GM19452 (cell line): ENCODE data around the gene SMAGP.
"Not testable (repeated sequence)": the region's sequence is repeated elsewhere in the genome, so short reads cannot be mapped to it uniquely, and the experiment has no call there.

Source experiments
- ATAC-seq: cut with Tn5 transposase; IDR thresholded peaks from one replicate; pipeline ENCODE4 v1.9.1; 2021; ENCODE audit not compliant: unreplicated experiment

Gene SMAGP

DNA sequence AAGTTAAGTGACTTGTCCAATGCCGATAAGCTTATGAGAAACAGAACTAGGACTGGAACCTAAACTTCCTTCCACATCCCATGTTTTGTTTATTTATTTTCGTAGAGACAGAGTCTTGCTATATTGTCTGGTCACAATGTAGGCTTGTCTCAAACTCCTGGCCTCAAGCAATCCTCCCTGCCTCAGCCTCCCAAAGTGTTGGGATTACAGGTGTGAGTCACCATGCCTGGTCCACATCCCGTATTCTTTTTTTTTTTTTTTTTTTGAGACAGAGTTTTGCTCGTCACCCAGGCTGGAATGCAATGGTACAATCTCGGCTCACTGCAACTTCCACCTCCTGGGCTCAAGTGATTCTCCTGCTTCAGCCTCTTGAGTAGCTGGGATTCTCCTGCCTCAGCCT is 43.1 kb downstream of the SMAGP start:
- ATAC-seq, result not testable (repeated sequence)

DNA sequence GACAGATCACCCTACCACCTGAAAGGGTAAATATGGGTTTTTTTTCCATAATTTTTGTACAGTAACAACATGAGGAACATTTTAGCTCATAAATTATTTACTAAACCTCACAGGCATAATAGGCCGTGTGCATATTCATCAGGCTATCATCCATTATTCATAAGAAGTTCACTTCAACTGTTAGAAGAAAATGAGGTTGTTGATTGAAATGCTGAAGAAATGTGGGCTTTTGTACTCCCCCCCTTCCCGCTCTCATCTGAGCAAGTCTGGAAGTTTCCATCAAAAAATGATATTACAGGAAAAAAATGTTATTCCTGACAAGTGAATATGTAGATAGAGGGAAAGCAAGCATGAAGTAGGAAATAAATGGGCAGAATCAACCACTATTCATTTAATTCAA is 44.4 kb downstream of the SMAGP start:
- no peak for ATAC-seq

DNA sequence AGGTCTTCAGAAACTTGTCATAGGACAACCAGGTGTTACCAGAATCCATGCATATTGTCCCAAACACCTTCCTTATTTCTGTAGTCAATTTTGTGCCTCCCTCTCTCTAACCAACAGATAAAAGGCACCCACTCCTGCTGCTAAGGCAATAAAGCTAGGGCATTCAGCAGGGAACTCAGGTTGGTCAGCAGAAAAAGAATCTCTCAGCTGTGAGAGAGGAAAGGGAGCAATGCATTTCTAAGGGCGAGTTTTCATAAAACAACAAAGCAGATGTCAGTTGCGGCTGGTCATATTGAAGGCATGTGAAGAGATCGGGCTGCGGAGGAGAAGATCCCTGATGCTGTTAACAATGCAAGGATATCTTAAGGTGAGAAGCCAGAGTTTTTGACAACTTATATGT is 45.0 kb downstream of the SMAGP start:
- ATAC-seq, result no peak

DNA sequence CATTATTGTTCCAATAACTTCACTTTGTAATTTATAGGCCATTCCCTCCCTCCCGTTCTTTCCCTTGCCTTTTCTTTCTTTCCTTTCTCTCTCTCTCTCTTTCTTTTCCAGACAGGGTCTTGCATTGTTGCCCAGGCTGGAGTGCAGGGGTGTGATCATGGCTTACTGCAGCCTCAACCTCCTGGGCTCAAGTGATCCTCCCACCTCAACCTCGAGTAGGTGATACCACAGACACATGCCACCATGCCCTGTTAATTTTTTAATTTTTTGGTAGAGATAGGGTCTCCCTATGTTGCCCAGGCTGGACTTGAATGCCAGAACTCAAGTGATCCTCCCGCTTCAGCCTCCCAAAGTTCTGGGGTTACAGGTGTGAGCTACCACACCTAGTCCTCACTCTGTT is 45.6 kb downstream of the SMAGP start:
- no peak for ATAC-seq

DNA sequence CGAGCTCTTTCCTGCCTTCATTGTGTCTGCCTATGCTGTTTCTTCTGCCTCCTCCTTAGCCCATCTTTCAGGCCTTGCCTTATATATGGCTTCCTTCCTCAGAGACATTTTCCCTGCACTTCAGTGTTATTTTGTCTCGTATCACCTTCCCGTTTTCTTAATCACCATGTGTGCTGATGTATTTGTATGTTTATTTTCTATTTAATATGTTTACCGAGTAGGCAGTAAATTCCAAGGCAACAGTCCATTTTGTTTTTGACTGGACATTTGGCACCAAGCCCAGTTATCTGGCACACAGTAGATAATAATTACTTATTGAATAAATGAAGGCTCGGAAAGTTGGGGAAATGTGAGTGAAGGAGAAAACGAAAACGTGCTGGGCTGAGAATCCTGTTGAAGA is 47.8 kb downstream of the SMAGP start:
- ATAC-seq, result no peak

DNA sequence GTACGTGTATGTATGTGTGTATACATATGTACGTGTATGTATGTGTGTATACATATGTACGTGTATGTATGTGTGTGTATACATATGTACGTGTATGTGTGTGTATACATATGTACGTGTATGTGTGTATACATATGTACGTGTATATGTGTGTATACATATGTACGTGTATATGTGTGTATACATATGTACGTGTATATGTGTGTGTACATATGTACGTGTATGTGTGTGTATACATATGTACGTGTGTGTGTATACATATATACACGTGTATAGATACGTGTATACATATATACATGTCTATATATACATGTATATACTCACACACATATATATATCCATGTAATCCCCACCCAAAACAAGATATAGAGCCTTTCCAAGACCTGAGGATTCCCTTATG is 50.4 kb downstream of the SMAGP start:
- ATAC-seq, result not testable (repeated sequence)

DNA sequence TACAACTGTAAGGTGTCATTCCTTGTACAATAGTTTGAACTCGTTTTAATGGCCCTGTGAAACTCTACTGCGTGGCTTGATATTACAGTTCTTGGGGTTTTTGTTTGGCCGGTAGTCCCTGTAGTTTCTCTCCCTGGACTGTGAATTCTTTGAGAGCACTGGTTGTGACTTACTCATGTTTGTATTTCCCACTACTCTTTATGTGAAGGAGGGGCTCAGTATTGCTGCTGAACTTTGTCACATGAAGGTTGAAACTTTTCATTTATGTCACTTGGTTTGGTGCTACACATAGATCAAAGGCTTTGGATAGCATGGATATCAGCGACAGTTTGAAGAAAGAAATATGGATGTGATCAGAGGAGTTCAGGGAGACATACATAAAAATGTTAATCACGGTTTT is 50.9 kb downstream of the SMAGP start:
- no peak for ATAC-seq

DNA sequence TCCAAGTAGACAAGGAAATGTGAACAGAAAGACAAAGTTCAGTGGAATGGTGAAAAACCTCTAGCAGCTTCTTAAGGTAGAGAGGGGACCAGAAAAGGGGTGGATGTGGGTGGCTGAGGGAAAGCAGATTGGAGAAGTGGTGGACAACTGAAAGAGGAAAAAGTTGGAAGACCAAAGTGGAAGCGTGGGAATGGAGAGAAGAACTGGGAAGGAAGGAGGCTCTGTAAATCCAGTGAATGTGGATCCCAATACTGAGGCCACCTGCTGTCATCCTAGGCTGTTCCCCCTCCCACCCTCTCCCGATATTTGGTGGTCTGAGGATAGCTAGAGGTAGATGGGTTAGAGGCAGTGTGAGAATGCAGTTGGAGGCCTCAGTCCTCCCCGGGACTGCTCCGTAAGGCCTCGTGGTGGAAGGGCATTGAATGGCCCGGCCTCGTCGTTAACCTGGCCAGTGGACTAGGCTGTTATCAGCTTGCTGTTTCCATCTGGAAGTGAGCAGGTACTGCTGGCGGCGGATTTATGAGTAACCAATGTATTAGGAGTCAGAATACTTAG is 51.5 kb downstream of the SMAGP start:
- no peak for ATAC-seq

DNA sequence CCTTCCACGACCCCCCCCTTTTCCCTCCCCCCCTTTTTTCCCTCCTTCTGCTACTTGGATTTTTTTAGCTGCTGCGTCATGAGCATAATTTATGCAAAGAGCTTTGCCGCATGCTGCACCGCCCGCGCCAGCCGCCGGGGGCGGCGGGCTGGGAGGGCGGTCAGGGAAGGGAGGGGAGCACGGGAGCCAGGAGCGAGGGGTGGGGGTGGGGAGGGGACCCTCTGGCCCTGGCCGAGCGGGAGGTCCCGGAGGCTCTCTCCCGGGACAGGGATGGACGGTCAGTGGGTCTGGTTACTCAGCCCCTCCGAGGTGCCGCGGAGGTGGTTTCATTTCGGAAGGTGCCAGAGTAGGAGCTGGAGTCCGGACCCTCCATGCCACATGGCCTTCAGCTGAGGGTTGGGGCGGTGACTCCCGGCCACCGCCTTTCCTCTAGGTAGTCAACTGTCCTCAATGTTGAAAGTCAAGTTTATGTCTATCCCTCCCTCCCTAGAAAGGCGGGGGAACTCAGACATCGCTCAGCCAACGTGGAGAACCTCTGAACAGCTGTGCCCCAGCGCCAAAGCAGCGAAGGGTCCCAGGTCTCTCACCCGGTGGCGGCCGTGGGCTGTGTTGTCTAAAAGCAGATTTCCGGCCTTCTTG is 52.1 kb downstream of the SMAGP start, which contains the start of gene POU6F1:
Gene POU6F1 (minus strand): TSS at position 95 of the 639 bp plus-strand sequence. CDS start 11,226 bp downstream, outside the sequence.
- ATAC-seq, result peak; percentile 73

DNA sequence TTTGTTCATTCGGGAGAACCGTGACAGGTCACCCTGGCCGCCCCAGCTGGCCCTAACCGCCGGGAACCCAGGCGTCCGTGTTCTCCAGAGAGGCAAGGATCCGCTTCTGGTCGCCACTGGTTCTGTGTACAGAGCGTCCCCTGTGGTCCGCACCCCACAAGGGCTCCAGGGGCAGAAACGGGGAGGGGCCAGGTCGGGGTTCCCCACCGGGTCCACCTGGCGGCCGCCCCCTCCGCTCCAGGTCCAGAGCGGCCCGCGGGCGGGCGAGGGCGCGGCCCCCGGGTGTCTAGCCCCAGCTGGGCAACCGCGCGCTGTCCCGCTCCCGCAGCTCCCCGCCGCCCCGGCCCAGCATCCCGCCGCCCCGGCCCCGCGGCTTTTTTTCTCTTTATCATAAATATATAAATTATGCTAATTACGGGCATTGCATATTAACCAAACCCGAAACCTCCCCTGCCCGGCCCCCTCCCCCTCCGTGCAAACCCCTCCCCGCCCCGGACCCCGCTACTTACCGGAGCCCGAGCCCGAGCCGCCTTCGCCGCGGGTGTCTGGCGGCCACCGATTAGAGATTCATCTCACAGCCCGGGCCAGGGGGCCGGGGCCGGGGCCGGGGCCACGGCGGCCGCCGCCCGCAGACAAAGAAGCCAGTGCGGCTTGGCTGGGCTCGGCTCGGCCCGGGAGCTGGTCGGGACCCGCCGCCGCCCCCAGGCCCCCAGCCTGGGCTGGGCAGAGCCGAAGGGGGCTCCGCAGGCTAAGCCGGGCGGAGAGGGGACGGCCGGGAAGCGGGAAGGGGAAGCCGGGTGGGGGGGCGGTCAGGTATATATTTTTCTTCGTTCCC is 52.9 kb downstream of the SMAGP start:
- peak; percentile 26 for ATAC-seq

DNA sequence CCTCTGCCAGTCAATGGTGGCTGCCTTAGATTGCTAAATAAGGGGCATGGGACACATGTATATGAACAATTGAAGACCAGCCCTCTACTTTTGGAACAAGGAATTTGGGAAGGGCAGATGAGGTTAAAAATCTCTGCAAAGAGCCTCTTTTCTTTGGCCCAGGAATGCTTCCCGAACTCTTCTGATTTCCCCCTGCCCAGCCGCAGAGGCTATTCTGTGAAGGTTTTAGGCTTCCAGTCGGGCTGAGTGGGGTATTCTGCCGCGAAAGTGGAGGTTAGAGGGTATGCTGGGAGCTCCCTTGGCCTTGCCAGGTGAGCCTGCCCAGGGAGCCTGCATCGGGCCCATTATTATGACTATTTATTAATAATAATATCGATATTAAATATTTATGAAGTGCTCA is 53.6 kb downstream of the SMAGP start:
- no peak for ATAC-seq

DNA sequence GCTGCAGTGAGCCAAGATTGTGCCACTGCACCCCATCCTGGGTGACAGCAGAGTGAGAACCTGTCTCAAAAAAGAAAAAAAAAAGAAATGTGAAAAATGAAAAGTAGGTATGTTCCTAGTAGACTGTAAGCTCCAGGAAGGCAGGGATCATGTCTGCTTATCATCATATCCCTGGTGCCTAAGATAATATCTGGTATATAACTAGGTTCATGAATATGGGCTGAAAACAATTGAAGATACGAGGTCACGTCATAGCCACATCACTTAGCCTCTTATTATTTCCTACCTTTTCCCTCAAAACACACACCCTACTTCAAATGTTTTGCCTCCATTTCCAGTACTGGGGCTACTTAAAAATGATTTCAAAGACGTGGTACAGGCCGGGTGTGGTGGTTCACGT is 55.3 kb downstream of the SMAGP start:
- ATAC-seq, result no peak

DNA sequence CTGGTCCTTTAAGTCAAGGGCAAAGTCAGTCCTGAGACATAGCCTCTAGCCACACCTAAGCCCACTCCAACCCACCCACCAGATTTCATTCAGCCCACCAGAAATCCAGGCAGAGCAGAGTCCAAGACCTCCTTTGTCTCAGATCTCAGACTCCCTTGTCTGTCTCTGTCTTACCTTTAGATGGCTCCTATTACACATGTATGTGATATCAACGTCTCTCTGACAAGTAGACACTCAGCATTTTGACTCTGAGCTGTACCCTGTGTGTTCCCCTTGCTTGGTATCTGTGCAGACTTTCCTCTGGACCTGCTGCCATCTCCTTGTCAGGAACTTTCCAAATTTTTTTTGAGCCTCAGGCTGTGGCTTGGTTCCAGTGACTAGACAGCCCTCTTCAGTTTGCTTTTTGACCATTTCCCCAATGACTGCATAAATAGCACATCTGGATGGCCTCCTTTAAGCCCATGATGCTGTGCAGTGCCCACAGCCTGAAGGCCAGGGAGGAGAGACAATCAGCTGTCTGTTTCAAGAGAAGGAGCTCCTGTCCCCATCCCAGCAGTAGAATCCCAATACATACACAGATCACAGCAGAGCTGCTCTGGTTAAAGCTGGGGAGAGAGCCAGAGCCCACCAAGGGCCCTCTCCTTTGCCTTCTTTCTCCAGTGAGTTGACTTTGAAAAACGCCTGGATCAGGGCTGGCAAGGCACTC is 59.4 kb downstream of the SMAGP start:
- no peak for ATAC-seq

DNA sequence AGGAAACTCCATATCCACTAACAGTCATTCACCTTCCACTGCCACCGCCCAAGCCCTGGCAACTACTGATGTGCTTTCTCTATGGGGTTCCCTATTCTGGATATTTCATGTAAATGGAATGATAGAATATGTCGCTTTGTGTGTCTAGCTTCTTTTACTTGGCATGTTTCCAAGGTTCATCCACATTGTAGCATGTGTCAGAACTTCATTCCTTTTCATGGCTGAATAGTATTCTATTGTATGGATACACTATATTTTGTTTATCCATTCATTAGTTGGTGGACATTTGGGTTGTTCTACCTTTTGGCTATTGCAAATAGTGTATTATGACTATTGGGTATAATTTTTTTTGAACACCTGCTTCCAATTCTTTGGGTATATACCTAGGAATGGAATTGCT is 61.0 kb downstream of the SMAGP start:
- no peak for ATAC-seq

DNA sequence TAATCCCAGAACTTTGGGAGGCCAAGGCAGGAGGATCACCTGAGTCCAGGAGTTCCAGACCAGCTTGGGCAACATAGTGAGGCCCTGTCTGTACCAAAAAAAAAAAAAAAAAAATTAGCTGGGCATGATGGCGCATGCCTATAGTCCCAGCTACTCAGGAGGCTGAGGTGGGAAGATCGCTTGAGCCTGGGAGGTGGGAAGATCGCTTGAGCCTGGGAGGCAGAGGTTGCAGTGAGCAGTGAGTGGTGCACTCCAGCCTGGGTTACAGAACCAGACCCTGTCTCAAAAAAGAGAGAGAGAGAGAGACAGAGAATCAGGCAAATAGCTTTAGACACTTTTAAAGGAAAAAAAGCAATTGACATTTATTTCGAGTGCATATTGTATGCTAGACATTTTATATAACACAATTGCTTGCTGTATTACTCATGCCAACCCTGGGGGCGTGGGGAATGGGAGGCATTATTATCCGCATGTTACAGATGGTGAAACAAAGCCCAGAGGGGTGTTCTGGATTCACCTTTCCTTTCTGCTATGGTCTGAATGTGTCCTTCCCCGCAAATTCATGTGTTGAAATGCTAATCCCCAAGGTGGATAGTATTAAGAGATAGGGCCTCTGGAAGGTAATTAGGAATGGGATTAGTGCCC is 62.1 kb downstream of the SMAGP start:
- ATAC-seq, result no peak

DNA sequence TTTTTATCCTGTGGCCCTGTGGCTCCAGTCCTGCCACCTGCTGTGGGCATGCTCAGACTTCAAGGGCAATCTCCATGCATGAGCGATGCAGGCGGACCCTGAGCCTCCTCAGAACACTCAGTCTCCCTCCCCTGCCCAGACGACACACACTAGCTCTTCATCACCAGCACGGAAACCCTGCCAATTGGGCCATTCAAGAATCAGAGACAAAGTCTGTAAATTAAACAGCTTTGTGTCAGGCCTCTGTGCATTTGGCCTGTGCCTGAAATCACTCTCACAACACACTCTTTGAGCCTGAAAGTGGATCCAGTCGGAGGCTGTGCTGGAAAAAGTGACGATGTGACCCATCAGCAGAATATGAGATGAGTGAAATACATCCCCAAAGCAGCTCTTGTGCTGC is 64.9 kb downstream of the SMAGP start:
- ATAC-seq, result no peak

DNA sequence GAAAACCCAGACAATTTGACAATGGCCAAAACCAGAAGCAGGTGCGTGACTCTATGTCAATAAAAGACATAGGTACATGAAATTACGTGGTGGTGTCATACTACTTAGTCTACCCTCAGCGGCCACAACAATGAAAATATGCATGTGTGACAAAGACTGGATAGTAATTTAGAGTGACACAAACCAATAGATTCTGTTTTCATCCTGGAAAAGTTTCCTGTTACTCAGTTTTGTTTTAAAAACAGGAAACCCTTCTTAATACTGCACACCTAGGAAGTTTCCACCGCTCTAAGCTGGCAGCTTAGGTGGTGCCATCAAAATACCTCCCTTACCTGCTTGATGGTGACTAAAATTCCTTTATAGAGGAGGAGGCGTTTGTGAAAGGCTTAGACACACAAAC is 67.5 kb downstream of the SMAGP start:
- ATAC-seq, result no peak

DNA sequence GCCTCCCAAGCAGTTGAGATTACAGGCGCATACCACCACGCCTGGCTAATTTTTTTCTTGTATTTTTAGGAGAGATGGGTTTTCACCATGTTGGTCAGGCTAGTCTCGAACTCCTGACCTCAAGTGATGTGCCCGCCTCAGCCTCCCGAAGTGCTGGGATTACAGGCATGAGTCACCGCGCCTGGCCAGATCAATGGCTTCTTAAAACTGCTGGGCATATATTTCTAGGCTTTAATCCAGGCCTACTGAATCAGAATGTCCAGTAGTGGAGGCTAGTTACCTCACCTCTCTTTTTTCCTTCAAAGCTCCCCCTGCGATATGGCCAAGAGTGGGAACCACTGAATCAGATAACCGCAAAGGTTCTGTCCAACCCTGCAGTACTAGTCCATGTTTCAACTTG is 69.4 kb downstream of the SMAGP start:
- no peak for ATAC-seq

DNA sequence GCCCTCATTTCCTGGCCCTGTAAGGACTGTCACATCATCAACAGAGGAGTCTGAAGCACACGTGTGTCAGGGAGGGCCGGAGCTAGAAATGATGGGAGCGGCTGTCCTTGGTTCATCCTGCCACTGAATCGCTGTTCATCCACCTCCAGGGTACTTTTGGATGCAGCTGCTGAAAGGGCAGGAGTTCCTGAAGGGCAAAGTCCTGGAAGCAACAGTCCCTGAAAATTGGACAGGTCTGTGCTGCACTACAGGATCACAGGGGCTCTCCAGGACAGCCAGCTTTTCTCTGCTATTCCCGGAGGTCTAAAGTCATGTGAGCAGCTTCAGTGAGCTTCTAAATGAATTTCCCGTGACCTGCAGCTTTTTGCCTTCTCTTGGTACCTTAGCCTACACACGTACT is 70.1 kb downstream of the SMAGP start:
- ATAC-seq, result no peak

DNA sequence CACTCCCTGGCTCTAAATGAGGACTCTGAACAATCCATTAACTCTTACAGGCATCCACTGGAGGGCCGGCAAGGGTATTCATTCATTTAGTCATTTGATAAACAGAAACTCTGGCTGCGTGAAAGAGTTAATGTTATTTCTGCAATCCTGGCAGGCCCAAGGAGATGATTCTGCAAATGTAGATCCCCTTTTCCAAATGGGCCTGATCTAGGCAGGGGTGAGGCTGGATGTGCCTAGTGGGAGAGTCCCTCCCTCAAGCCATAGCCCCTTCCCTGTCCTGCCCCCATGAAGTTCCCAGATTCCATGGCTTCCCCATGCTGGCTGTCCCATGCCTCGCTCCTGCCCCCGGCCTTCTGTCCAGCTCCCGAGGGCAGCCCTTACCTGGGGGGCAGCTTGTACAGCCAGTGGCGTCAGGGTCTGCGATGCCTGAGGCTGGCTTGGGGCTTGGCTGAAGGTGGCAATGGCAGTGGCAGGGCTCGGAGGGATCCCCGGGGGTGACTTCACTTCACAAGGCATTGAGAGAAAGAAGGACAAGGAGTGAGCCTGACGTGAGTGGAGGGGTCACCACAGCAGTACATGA is 70.8 kb downstream of the SMAGP start:
- no peak for ATAC-seq
